ENCODE results near the gene IRF2BP1.

The IRF2BP1 gene

GRCh38 chr19:45885556-45886426, at the start of gene IRF2BP1:
TSS of gene IRF2BP1 (minus strand) at chr19:45886141. CDS start at chr19:45885774, 367 bp downstream.
- DNase-seq = peak; percentile 73

GRCh38 chr19:45935267-45935666, 49.3 kb upstream of the IRF2BP1 start:
- no peak for DNase-seq

- no peak for DNase-seq
Observed at GRCh38 chr19:45934551-45935230, 48.8 kb upstream of the IRF2BP1 start.

- DNase-seq = no peak
Observed at GRCh38 chr19:45933759-45934158, 47.8 kb upstream of the IRF2BP1 start.

- DNase-seq = no peak
Observed at GRCh38 chr19:45931055-45931454, 45.1 kb upstream of the IRF2BP1 start.

GRCh38 chr19:45929247-45929646, 43.3 kb upstream of the IRF2BP1 start:
- no peak for DNase-seq

GRCh38 chr19:45927565-45928261, 41.8 kb upstream of the IRF2BP1 start:
- DNase-seq = peak; percentile 82

GRCh38 chr19:45924891-45925447, 39.0 kb upstream of the IRF2BP1 start:
- no peak for DNase-seq

- DNase-seq = no peak
Observed at GRCh38 chr19:45922281-45922680, 36.3 kb upstream of the IRF2BP1 start.

- no peak for DNase-seq
Observed at GRCh38 chr19:45920458-45920857, 34.5 kb upstream of the IRF2BP1 start.

GRCh38 chr19:45919678-45920077, 33.7 kb upstream of the IRF2BP1 start:
- no peak for DNase-seq

GRCh38 chr19:45918721-45919120, 32.8 kb upstream of the IRF2BP1 start:
- DNase-seq = no peak

- DNase-seq = no peak
Observed at GRCh38 chr19:45917421-45918091, 31.6 kb upstream of the IRF2BP1 start.

- DNase-seq = no peak
Observed at GRCh38 chr19:45913874-45914830, 28.2 kb upstream of the IRF2BP1 start, which contains the start of gene NANOS2. TSS of gene NANOS2 (minus strand) at chr19:45914778. CDS start at chr19:45914693, 85 bp downstream.

GRCh38 chr19:45911291-45911690, 25.4 kb upstream of the IRF2BP1 start:
- DNase-seq = no peak

- DNase-seq = no peak
Observed at GRCh38 chr19:45908956-45909355, 23.0 kb upstream of the IRF2BP1 start.

GRCh38 chr19:45906221-45906620, 20.3 kb upstream of the IRF2BP1 start:
- DNase-seq = no peak

GRCh38 chr19:45905011-45905410, 19.1 kb upstream of the IRF2BP1 start:
- no peak for DNase-seq

- DNase-seq = peak; percentile 95
Observed at GRCh38 chr19:45902651-45903625, 17.0 kb upstream of the IRF2BP1 start.

Measured in NCI-H2227 treated with DMSO at 0.1 percent for 48 hours (cell line).